HG03469 (cell line): Measurements from ENCODE around the gene GATA3.

ENCODE experiments used
- ATAC-seq: cut with Tn5 transposase; IDR thresholded peaks from one replicate; pipeline ENCODE4 v1.9.1; 2021; ENCODE audit warnings: mild to moderate bottlenecking, moderate library complexity, moderate number of reproducible peaks; ENCODE audit not compliant: unreplicated experiment

GATA3 gene

GRCh38 chr10:8050556-8051108 lies 3.9 kb upstream of the GATA3 start:
- ATAC-seq = no peak

GRCh38 chr10:8051109-8051821 lies 3.2 kb upstream of the GATA3 start:
- ATAC-seq = no peak

DNA sequence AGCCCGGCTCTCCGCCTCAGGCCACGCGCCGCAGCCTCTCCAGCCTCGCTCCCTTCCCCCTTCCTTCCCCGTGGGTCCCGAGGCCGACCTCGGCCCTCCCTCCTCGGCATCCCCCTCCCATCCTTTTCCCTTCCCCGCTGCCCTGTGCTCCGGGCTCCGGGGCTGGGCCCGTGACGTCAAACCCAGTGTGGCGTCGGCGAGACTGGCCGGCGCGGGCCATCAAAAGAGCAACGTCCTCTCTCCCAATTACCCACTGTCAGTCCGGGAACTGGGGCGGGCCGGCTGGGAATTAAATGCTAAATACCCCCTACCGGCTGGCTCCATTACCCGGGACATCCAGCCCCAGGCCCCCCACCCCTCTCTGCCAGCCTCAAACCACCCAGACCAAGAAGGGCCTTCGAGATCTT lies 2.6 kb upstream of the GATA3 start:
- no peak for ATAC-seq

- no peak for ATAC-seq
These were observed 2.0 kb upstream of the GATA3 start for GRCh38 chr10:8052341-8052955.

DNA sequence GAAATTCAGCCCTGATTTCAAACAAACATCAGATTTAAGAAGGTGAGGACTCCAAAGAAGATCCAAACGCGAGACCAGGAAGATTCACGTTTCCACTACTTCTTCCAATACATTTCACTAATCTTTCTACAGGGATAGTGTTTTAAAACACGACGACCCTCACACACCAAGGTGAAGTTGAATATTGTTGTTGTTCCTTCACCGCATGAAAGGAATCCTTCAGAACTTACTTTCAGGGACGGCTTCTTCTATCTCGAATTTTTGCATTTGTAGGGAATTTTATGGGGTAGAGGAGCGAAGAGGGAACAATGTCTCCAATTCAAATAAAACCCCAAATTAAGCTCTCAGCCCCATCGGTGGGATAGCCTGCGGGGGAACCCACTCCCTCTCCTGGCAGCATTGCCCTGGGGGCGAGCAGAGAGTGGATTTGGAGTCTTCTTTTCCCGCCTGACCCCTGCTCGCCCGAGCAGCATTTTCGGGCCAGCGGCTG lies 1.5 kb upstream of the GATA3 start:
- no peak for ATAC-seq

- ATAC-seq = peak; percentile 66
These were observed 843 bp upstream of the GATA3 start for GRCh38 chr10:8053446-8054243.

DNA sequence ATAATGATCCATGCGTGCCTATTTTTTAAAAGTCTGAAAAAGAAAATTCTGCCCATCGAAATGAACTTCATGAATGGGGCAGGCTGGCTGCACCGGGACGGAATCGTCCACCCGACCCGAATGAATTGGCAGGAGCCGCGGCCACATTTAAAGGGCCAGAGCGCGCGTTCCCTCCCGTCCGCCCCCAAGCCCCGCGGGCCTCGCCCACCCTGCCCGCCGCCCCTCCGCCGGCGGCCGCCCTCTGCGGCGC lies 319 bp upstream of the GATA3 start:
- ATAC-seq = no peak

- no peak for ATAC-seq
These were observed 1.2 kb downstream of the GATA3 start for GRCh38 chr10:8055420-8056349.

DNA sequence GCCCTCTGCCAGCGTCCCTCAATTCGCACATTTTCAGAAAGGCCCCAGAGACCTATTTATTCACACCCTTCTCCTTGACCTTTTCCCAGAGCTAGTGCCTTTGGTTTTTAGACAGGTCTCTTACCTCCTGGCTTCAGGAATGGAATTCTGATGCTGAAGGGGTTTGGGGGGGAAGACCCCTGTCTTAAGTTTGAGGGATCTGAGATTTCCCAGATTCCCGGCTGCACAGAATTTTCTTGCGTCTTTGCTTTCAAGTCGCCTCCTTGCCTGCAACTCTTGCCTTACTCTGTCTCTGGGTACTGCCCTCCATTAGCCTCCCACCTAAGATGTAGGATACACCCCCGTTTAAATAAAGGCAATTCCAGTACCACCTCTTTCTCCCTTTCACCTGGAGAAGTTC lies 1.9 kb downstream of the GATA3 start:
- ATAC-seq = no peak

DNA sequence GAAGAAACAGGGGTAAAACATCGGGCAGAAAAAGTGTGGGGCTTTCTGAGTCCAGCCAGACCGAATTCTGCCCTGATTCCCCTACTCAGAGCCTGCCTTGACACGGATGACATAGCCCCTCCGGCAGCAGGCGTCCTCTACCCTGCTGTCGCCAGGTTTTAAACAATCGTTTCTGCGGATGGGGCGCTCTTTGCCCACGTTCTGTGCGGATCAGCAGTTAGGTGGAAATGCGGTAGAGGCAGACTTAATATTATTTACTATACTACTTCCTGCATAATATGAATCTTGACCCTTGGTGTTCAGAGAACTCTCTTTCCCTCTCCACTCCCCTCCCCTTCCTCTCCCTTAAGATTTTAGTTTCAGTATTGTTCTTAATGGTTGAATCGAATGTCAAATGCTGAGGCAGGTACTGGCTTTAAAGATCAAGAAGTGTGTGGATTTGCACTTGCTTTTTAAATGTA lies 2.4 kb downstream of the GATA3 start:
- ATAC-seq = peak; percentile 37

DNA sequence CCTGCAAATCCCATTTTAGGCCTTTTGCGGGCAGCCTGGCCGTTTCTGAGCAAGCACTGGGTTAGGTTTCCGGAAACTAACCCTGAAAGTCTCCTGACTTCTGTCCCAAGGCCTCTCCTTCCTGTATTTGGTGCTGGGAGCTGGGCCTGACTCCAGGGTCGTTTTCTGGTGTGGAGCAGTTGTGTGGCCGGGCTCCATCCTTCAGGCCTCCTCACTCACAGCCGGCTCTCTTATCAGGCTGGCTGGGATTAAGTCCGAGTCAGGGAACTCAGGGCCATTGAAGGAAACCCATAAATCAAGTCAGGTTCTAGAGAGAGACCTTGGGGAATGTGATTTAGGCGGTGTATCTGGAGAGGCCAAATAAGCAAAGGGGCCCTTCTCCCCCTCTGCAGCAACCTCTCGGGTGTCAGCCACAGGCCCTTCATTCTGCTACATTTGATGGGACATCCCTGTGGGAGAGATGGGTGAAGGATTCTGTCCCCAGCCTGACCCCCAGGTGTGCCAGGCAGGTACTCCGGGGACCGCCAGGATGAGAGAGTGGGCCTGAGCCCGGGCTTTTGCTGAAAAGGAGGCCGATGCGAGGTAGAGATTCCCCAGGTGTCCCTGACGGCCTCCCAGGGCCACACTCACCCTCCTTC lies 3.3 kb downstream of the GATA3 start:
- no peak for ATAC-seq

GRCh38 chr10:8058274-8059111 lies 4.0 kb downstream of the GATA3 start:
- ATAC-seq = no peak

GRCh38 chr10:8059191-8059936 lies 4.9 kb downstream of the GATA3 start:
- ATAC-seq = no peak

GRCh38 chr10:8060010-8060703 lies 5.7 kb downstream of the GATA3 start:
- ATAC-seq = peak; percentile 40

DNA sequence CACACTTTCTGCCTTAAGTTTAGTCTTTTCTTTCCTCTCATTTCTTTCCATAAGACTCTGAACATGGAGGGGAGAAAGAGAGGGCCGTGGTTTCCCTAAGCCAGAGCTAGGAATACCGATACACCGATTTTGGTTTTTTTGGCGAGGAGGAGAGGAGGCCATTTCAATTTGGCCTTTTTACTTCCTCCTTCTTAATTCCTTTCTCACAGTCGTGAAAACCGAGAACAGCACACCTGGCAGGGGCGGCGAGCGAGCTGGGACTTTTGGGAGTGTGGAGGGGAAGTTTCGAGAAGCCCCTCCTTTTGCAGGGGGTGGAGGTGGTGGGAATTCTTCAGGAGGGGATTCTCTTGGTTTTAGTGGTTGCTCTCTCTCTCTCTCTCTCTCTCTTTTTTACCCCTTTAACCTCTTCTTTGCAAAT lies 6.2 kb downstream of the GATA3 start:
- no peak for ATAC-seq

DNA sequence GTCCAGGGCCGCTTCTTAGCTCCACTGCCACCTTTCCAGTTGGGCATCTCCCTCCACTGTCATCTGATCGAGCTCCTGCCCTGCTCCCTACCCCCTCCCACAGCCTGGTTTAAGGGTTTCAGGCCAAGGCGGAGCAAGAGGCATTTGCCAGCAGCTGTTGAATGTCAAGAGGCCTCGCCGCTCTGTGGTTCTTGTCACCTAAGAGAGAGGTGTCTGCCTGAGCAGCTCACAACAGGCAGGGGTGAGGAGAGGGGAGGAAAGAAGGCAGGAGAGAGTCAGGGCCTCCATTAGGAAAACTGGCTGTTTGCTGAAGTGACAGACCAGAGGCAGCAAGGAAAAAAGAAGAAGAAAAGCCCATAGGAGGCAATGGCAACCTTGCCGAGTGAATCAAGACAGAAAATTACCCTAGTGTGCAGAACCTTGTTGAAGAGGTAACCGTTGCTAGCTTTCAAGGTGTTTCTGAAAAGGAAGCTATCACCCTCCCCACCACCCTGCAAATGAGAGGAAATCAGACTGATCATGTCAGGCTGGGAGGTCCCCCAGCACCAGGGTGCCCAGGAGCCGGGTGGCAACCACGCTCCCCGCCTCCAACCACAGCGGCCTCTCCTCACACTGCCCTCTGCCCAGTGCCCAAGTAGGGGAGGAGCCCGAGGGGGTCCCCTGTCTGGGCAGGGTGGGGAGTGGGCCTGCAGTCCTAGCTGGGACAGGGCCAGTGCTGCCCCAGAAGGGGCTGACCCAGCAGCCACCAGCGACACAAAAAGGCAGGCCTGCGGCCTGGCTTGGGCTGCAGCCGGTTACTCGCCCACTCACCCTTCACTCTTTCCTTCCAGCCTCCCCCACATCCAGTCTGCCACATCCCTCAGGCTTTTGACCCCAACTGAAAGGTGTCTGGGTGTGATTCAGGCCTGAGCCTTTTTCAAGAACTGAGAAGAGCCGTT lies 7.1 kb downstream of the GATA3 start:
- no peak for ATAC-seq
